Activated effector memory CD4-positive, alpha-beta T cell treated with anti-CD3 and anti-CD28 coated beads, Interleukin-2, amount 50 U/mL, for 16 hours (primary cell): ENCODE data around the gene HEXIM2.
"Not testable (repeated sequence)": the region's sequence is repeated elsewhere in the genome, so short reads cannot be mapped to it uniquely, and the experiment has no call there.

Source experiments
- DNase-seq: peaks from one replicate; pipeline ENCODE4 v3.0.0-alpha.2; 2020

The HEXIM2 gene

DNA sequence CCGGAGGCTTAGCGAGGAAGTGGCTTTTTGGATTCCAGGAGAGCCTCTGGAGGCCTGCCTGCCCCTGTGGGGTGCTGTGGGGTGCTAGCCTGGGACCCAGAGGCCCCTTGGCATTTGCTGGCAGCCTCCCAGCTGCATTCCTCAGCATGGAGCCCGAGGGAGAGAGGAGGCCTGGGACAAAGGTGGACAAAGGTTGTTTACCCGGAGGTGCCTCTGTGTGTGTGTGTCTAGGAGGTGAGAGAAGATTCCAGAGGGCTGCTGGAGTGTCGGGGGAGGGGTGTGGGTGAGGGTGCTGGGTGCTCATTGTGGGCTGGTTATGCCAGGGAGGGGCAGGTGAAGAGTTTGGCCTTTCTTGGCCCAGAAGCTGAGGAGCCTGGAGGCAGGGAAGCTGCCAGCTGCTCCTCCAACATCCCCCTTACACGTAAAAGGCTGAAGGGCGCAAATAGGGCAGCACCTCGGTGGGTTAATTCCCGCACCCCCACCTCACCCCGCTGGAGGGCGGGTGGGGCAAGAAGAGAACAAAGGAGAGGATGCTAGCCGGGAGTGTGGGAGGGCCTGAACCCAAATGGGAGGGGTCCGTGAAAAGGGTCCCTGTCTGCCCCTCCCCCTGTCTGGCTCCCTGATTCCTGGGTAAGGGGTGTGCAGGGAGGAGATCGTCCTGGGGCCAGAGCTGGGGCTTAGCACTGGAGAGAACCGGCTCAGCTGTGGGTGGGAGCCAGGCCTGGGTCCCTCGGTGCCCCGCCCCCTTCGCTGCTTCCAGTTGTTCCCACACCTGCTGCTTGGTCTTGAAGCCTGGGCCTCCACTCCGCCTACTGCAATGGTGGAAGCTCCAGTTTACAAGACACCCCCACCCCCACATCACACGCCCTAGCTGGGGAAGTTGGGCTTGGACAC is 9.9 kb downstream of the HEXIM2 start:
- no peak for DNase-seq

DNA sequence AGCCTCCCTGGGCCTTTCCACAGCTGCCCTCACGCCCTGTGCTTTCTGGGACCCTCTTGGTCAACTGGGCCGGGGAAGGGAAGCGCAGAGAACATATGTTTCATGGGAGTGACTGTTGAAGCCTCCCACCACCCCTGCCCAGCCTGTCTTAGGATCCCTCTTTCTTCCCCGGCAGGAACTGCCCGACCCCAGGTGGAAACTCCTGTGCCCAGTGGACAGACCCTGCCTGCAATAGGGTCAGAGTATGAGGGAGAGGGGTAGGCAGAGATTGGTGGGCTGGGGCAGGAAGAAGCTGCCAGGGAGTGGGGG is 10.5 kb downstream of the HEXIM2 start:
- no peak for DNase-seq

DNA sequence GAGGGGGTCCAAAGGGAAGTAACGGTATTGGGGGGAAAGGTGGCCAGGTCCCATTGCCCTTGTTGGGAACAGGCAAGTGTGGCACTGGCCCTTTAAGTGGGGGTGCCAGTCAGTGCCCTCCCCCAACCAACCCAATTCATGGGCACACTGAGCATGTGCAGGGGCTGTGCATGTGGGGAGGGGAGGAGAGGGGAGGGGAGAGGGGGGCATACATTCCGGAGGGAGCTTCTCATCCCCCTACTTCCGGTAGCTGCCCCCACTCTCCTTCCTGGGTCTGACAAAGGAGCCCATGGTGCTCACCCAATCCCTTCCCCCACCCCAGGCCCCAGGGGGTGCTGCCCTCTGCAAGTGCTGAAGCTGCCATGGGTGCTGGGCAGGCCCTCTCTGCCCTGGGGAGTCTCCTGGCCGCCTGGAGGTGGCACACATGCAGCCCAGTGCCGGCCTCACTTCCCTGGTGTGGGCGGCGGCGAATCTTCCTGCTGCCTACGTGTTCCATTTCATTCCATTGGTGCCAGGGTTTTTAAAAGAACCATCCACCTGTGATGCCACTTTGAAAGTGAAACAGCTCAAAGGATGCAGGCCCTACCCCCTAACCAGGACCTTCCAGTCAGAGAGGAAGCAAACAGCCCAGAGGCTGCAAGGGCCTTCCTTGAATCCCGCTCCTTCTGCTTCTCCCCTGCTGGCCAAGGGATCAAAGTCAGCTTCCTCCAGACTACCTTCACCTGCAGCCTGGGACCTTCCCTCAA is 11.0 kb downstream of the HEXIM2 start:
- peak; percentile 78 for DNase-seq

DNA sequence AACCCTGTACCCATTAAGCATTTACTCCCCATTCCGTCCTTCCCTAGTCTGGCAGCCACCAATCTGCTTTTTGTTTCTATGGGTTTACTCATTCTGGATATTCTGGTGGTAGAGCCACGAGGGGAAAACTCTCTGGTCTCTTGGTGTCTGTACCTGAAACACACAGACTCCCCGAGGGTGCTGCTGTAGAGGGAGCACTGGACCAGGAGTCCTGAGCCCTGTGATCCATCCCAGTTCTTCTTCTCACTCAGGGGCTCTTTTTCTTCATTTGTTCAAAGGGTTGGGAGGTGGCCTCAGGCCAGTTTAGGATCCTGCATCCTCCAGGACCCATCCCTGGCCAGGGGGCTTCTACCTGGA is 14.1 kb downstream of the HEXIM2 start:
- no peak for DNase-seq

DNA sequence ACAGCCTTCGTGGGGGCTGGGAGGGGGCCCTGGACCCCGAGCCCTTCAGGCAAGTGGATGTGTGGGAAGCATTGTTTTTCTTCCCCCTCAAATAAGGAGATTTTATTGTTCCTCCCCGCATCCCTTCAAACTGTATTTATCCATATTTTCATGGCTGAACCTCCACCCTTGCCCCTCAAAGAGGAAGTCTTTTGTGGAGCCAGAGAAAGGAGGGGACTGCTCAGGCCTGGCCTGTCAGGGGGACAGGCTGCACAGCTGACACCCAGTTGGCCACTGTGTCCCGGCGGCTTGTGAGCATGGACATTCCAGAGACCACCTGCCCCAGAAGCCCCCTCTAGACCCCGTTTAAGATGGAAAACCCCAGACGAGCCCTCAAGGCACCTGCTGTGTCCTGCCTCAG is 15.9 kb downstream of the HEXIM2 start:
- no peak for DNase-seq

DNA sequence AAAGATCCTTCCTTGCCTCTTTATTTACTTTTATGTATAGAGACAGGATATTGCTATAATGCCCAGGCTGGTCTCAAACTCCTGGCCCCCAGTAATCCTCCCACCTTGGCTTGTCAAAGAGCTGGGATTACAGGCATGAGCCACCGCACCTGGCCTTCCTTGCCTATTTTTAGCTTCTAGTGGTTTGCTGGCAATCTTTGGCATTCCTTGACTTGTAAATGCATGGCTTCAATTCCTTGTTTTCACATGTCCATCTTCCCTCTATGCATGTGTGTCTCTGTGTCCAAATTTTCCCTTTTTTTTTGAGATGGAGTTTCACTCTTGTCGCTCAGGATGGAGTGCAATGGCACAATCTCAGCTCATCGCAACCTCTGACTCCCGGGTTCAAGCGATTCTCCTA is 22.5 kb downstream of the HEXIM2 start:
- no peak for DNase-seq

DNA sequence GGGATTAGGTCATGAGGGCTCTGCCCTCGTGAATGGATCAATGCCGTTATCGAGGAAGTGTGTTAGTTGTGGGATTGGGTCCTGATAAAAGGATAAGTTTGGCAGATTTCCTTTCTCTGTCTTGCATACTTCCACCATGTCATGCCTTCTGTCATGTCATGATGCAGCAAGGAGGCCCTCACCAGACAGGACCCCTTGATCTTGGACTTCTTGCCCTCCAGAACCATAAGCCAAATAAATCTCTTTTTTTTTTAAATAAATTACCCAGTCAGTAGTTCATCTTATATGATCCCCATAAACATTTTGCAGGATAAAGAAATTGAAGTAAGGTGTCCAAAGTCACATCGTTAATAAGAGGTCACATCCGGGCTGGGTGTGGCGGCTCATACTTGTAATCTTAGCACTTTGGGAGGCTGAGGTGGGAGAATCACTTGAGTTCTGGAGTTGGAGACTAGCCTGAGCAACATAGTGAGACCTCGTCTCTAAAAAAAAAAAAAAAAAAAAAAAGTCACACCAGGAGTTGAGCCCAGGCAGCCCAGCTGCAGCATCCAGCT is 25.2 kb downstream of the HEXIM2 start:
- DNase-seq: no peak

DNA sequence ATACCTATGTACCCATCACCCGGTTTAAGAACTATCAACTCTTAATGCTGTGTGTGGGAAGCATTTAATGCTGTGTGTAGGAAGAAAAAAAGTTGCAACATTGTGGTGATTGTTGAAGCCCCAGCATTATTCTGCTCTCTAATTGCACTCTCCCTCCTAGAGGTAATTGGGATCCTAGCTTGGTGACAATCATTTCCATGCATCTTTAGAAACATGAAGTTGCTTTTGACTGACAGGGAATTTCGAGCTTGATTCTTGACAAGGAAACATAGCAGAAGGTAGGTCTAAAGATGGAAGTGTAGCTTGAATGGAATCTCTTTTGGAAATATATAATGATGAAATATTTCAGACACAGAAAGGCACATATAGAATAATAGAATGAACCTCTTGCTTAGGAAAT is 27.3 kb downstream of the HEXIM2 start:
- no peak for DNase-seq

DNA sequence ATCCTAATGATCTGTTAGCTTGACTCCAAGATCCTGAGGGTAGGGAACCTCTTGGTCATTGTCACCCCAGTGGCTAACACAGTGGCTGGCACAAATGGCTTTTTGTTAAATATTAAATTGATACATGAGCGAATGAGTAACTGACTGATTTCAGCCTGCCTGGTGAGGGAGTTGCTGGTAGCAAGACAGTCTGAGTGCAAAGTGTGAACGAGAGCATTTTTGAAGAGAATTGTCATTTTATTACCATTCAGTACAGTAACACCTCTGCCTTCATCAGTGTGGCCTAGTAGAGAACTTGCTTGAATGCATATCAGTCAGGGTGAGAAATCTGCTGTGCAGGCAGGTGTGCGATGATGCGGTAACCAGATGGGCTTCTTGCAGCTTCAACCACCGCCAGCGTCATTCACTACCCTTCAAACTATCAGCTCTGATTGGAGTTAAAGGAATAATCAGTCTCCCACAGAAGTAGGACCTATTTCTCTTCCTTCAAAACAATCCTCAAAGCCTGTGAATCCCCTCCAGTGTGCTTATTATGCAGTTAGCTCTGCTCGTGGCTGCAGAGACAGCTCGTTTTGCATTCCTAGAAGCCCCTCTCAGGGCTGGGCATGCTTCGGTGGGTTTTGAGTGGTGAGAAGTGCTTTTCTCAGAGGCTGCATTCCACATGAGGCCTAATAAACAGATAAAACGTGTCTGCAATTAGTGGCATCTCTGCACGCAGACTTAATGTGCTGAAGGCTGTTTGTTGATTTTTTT is 29.0 kb downstream of the HEXIM2 start:
- DNase-seq: no peak

DNA sequence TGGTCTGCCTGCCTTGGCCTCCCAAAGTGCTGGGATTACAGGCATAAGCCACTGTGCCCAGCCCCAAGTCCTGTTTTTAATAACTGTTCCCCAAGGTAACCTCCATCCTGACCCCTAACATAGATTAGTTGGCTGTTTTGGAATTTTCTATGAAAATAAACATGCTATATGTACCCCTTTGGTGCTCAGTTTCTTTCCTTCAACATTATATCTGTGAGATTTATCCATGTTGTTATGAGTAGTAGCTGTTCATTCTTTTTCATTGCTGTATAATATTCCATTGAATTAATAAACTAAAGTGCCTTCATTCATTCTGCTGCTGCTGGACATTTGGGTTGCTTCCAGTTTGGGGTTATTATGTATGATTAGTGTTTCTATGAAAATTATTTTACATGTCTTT is 33.7 kb downstream of the HEXIM2 start:
- DNase-seq: no peak

DNA sequence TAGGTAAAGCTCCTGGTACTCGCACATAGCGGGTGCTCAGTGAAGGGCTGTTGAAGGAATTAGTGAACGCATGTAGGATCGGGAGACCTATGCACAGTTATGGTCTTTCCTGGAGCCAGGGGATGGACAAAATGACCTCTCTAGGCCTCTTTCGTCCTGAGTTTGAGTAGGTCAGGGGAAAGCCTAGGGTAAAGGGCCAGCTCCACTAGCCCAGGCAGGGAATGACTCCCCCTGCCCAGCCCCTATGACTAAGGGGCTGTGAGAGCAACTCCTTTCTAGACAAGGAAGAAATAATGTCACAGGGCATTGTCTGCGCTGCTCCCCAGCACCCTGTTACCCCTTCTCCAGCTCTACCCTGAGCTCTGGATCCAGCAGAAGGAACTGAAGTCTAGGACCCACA is 35.4 kb downstream of the HEXIM2 start:
- DNase-seq: no peak

DNA sequence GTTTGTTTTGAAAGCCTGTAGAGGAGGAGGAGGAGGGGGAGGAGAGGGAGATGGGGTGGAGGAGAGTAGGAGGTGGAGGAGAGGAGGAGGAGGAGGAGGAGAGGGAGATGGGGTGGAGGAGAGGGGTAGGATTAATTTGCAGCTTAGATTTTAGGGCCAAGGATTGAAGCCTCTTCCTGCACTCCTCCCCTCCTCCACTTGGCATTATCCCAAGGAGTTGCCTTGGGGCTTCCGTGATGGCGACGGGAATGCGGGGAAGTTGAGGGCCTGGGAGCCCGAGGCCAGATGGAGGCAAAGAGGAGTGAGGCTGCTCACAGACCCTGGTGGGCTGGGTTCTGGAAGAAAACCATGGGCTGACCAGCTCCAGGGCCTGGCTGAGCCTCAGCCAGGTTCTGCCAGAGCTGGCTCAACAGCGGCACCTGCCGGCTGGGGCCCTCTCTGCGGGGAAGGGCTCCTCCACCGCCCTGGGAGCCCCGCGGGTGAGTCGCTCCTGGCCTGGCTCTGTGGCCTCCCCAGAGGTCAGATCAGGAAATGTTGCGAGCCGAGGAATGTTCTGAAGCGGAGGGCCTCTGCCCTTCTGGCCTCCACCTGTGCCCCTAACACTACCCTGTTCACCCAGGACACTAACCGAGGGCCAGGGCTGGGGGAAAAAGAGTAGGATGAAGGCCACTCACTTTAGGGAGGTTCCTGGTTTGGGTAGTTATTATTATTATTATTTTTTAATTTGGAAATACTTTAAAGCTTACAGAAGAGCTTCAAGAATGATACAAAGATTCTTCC is 36.1 kb downstream of the HEXIM2 start:
- DNase-seq: peak; percentile 95

DNA sequence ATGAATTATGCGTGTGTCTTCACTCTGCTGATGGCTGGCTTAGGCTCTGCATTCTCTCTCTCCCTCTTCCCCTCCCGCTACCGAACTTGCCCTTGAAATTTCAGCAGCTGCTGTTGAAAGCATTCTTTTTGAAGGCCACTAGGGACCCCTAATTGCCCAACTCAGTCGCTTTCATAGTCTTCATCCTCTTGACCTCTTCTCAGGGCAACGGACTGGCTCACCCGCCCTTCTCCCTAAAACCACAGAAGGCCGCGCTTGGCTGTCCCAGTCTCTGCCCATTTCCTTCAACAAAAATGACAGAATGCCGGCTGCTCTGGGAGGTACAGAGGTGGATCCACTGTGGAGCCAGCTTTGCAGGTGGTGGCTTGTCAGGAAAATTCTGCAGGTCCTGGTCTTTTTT is 39.0 kb downstream of the HEXIM2 start:
- DNase-seq: no peak

DNA sequence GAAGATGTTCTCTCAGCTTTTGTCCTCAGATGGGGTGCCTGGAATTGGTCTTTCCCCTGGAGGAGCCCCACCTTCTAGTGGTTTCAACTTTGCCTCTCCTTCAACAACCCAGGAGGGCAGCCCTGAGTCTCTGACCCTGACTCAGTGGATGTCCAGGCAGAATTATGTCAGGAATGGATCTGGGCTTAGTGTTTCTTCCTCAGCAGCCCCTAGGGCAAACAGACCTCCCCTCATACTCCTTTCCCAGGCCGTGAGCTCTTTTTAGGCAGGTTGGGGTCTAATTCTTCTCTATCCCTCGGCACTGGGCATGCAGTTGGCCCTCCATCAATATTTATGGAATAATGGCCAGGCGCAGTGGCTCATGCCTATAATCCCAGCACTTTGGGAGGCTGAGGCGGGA is 39.8 kb downstream of the HEXIM2 start:
- no peak for DNase-seq

DNA sequence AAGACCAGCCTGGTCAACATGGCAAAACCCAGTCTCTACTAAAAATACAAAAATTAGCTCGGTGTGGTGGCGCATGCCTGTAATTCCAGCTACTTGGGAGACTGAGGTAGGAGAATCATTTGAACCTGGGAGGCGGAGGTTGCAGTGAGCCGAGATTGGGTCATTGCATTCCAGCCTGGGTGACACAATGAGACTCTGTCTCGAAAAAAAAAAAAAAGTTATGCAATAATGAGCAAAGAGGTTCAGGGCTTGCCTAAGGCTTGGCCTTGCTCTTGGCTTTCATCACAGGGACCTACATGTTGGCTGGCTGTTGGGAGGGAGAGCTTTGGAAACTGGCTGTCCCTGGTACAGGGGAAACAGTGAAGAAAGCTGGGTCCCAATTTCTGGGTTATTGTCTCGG is 40.2 kb downstream of the HEXIM2 start:
- DNase-seq: not testable (repeated sequence)

DNA sequence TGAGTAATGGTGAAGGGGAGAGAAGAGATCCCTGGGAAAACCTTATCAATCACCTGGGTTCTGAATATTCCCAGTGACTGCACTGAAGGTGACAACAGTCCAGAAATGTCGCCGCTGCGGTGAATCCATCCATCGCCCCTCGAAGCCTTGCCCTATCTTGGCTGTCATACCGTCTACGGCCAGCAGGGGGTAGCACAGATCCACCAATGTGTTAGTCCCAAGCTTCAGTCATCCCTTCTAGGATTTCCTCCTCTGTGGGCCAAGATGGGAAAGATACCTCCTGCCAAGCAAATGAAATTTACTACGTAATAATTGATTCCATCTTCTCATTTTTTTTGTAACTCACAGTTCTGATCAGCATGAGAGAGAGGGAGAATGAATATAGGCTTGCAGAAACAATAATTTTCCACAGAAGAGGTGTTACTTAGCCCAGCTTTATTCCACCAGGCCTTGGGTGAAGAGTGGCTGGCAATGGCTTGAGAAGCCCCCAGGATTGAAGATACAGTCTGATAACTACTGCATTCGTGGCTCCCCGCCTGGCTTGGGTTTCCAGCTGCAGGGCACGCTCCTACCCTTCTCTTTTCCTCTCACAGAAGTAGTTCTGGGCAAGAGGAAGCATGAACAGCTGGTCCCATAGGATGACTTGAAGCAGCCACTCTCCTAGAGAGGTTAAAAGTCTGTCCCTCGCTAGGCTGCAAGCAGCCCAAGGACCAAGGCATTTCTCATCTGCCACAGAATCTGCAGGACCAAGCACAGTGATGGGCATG is 57.4 kb downstream of the HEXIM2 start:
- peak; percentile 96 for DNase-seq
